Caco-2 (cell line): ENCODE data around the gene PAFAH1B1. TPM values are rescaled to one million over a fixed set of nuclear protein-coding genes. Genes with fewer than 3 reads are reported as not detected.
"Not testable (repeated sequence)": the region's sequence is repeated elsewhere in the genome, so short reads cannot be mapped to it uniquely, and the experiment has no call there.

ENCODE experiments used
- BruUV-seq: library from RNA; stranded (reverse); fragments of 400-500 nt; replicated peaks from 2 replicates; lab custom pipeline; 2021; lab: Mats Ljungman, UMichigan
- CTCF ChIA-PET: fragments of 300-600 bp; sonication (Branson Sonifier 250); formaldehyde crosslinking; loops from one replicate; lab custom pipeline; 2022; ENCODE audit warnings: antibody characterized with exemption; lab: Charles Lee
- POLR2A ChIA-PET: fragments of 300-600 bp; sonication (Branson Sonifier 250); formaldehyde crosslinking; loops from one replicate; lab custom pipeline; 2022; ENCODE audit warnings: antibody characterized with exemption; lab: Charles Lee
- DNase-seq, 2 experiments: peaks; one replicate each; pipeline versions ENCODE4 v3.0.0 to v3.0.0-alpha.2; 2020 to 2022
- H3K27me3 ChIP-seq: replicated peaks from 2 replicates; pipeline ENCODE4 v1.6.0; 2011; ENCODE audit warnings: low read length; ENCODE audit not compliant: control insufficient read depth, insufficient read depth
- H3K36me3 ChIP-seq: 2 replicates; pipeline ENCODE4 v1.5.1; 2011; ENCODE audit warnings: low read length; ENCODE audit not compliant: control insufficient read depth, insufficient read depth
- H3K4me1 ChIP-seq: fragments of 250-450 bp; sonication (Bioruptor Pico); 2 replicates; pipeline ENCODE4 v1.5.1; 2020; ENCODE audit warnings: mild to moderate bottlenecking
- H3K4me3 ChIP-seq: 2 replicates; pipeline ENCODE4 v1.5.1; 2011; ENCODE audit warnings: low read depth, mild to moderate bottlenecking, control low read depth, low read length
- H3K9me3 ChIP-seq: fragments of 250-450 bp; sonication (Bioruptor Pico); 2 replicates; pipeline ENCODE4 v1.5.1; 2020; ENCODE audit warnings: mild to moderate bottlenecking, moderate library complexity
- H3K27ac Mint-ChIP-seq: one replicate; pipeline ENCODE4 v1.8.0; 2022; ENCODE audit warnings: mixed read lengths; ENCODE audit not compliant: unreplicated experiment
- H3K27me3 Mint-ChIP-seq: one replicate; pipeline ENCODE4 v1.8.0; 2022; ENCODE audit warnings: mixed read lengths; ENCODE audit not compliant: insufficient read depth, unreplicated experiment
- H3K36me3 Mint-ChIP-seq: one replicate; pipeline ENCODE4 v1.8.0; 2022; ENCODE audit warnings: mild to moderate bottlenecking, mixed read lengths; ENCODE audit not compliant: insufficient read depth, unreplicated experiment
- H3K4me1 Mint-ChIP-seq: one replicate; pipeline ENCODE4 v1.8.0; 2022; ENCODE audit warnings: low read depth, mixed read lengths; ENCODE audit not compliant: unreplicated experiment
- H3K4me3 Mint-ChIP-seq: one replicate; pipeline ENCODE4 v1.8.0; 2022; ENCODE audit warnings: mild to moderate bottlenecking, moderate library complexity, mixed read lengths; ENCODE audit not compliant: unreplicated experiment
- H3K9me3 Mint-ChIP-seq: one replicate; pipeline ENCODE4 v1.8.0; 2022; ENCODE audit warnings: mixed read lengths; ENCODE audit not compliant: unreplicated experiment
- intact Hi-C: fragments of 100-400 bp; cut with micrococcal nuclease; formaldehyde crosslinking; loops from one replicate; pipeline ENCODE4 v1.10.0; 2022; ENCODE audit not compliant: unreplicated experiment
- total RNA-seq: library from RNA; stranded (reverse); gene quantifications from 2 replicates; pipeline ENCODE4 v1.2.3, GENCODE V29; 2022
- TF ChIP-seq, protein P1 (sequence below), 2 experiments: fragments of 200-600 bp in 1 of 2; IDR thresholded peaks; 1 replicate in 1 of 2; 2 replicates in 1 of 2; pipeline versions ENCODE4 v1.5.1 to v1.8.0; 2011 to 2022; ENCODE audit warnings: antibody characterized with exemption in 1 of 2, control low read depth in 1 of 2, inconsistent platforms in 1 of 2, low read depth in 1 of 2, low read length in 1 of 2, mild to moderate bottlenecking in 1 of 2, moderate library complexity in 1 of 2; ENCODE audit not compliant: insufficient read depth in 1 of 2, severe bottlenecking in 1 of 2, unreplicated experiment in 1 of 2

Gene PAFAH1B1
- total RNA-seq, 1 experiment from 2014 or later, result 141 TPM

DNA sequence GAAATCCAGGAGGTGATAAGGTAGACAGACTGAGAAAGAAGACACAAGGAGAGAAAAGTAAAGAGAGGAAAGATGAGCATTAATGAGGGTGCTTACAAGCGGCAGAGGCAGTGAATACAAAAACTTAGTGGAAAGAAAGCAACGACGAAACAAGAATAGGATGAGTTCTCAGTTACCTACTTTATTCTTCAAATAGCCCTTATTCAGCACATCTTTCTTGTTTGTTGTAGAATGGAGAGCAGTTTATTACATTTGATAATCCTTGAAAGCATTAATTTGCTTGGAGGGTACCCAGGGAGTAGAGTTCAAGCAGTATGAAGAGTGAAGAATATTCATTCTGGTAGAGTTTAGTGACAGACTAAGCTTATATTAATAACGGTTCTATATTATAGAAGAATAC lies 22.4 kb downstream of the PAFAH1B1 start:
- H3K27me3 ChIP-seq, result no peaks in the 10 kb centered on the region
- intact Hi-C loops, result no loop called here
- no TSS peak for BruUV-seq
- H3K36me3 ChIP-seq, result no peaks in the 10 kb centered on the region
- POLR2A ChIA-PET, result no interaction called here
- H3K4me3 ChIP-seq, result no peak overlapping the region
- TF ChIP-seq, protein P1, sequence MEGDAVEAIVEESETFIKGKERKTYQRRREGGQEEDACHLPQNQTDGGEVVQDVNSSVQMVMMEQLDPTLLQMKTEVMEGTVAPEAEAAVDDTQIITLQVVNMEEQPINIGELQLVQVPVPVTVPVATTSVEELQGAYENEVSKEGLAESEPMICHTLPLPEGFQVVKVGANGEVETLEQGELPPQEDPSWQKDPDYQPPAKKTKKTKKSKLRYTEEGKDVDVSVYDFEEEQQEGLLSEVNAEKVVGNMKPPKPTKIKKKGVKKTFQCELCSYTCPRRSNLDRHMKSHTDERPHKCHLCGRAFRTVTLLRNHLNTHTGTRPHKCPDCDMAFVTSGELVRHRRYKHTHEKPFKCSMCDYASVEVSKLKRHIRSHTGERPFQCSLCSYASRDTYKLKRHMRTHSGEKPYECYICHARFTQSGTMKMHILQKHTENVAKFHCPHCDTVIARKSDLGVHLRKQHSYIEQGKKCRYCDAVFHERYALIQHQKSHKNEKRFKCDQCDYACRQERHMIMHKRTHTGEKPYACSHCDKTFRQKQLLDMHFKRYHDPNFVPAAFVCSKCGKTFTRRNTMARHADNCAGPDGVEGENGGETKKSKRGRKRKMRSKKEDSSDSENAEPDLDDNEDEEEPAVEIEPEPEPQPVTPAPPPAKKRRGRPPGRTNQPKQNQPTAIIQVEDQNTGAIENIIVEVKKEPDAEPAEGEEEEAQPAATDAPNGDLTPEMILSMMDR (IDR thresholded peaks at IDR 0.05; ENCODE audit: insufficient read depth in 1 of 2, low read depth in 1 of 2, low read length in 1 of 2, severe bottlenecking in 1 of 2, unreplicated experiment in 1 of 2), result no peak
- no peak for DNase-seq
- Mint-ChIP-seq H3K4me3 (no peak overlapping the region), H3K36me3 (peaks cover 29% of the 10 kb centered on the region), H3K9me3 (no peaks in the 10 kb centered on the region), H3K27me3 (no peaks in the 10 kb centered on the region), H3K4me1 (peaks cover 15% of the 10 kb centered on the region), H3K27ac (no peak overlapping the region)
- CTCF ChIA-PET, result no interaction called here
- peaks cover 4% of the 10 kb centered on the region; the same call in 1 of the 2 replicates for H3K9me3 ChIP-seq
- peaks cover 7% of the 10 kb centered on the region; the same call in 1 of the 2 replicates for H3K4me1 ChIP-seq

- peaks cover 10% of the 10 kb centered on the region; the same call in 1 of the 2 replicates for H3K9me3 ChIP-seq
- Mint-ChIP-seq H3K27me3 (no peaks in the 10 kb centered on the region), H3K9me3 (no peaks in the 10 kb centered on the region), H3K27ac (no peak overlapping the region), H3K4me1 (peaks cover 23% of the 10 kb centered on the region), H3K36me3 (peaks cover 47% of the 10 kb centered on the region), H3K4me3 (no peak overlapping the region)
- CTCF ChIA-PET, result no interaction called here
- TF ChIP-seq, protein P1 (IDR thresholded peaks at IDR 0.05; ENCODE audit: insufficient read depth in 1 of 2, low read depth in 1 of 2, low read length in 1 of 2, severe bottlenecking in 1 of 2, unreplicated experiment in 1 of 2), result no peak
- no peaks in the 10 kb centered on the region for H3K27me3 ChIP-seq
- no TSS peak for BruUV-seq
- POLR2A ChIA-PET, result no interaction called here
- intact Hi-C loops, result no loop called here
- H3K4me1 ChIP-seq, result 0 out of 2 replicates have a peak, but pooled peaks cover 3% of the 10 kb centered on the region
- no peaks in the 10 kb centered on the region; the same call in 1 of the 2 replicates for H3K36me3 ChIP-seq
- H3K4me3 ChIP-seq, result no peak overlapping the region
- no peak for DNase-seq
These were observed 27.8 kb downstream of the PAFAH1B1 start for GRCh38 chr17:2621241-2621640.

DNA sequence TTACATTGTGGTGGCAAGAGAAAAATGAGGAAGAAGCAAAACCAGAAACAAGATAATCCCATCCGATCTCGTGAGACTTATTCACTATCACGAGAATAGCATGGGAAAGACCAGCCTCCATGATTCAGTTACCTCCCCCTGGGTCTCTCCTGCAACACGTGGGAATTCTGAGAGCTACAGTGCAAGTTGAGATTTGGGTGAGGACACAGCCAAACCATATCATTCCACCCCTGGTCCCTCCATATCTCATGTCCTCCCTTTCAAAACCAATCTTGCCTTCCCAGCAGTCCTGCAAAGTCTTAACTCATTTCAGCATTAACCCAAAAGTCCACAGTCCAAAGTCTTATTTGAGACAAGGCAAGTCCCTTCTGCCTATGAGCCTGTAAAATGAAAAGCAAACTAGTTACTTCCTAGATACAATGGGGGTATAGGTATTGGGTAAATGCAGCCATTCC lies 28.5 kb downstream of the PAFAH1B1 start:
- H3K9me3 Mint-ChIP-seq, intact Hi-C loops, H3K27me3 ChIP-seq, BruUV-seq, H3K27ac Mint-ChIP-seq, H3K4me3 ChIP-seq, POLR2A ChIA-PET, H3K9me3 ChIP-seq, H3K4me1 ChIP-seq, H3K36me3 ChIP-seq, CTCF ChIA-PET, H3K27me3 Mint-ChIP-seq: not testable (repeated sequence)
- peak overlapping the region; percentile 6 for H3K4me3 Mint-ChIP-seq
- H3K36me3 Mint-ChIP-seq, result peaks cover 54% of the 10 kb centered on the region
- H3K4me1 Mint-ChIP-seq, result peaks cover 23% of the 10 kb centered on the region
- DNase-seq, result peak in 1 of 2 experiments; percentile 18

- H3K4me3 Mint-ChIP-seq, H3K4me3 ChIP-seq, H3K27me3 Mint-ChIP-seq, CTCF ChIA-PET, H3K36me3 ChIP-seq, H3K9me3 ChIP-seq, intact Hi-C loops, H3K27ac Mint-ChIP-seq, H3K4me1 ChIP-seq, DNase-seq, H3K27me3 ChIP-seq, BruUV-seq: not testable (repeated sequence)
- Mint-ChIP-seq H3K36me3 (peaks cover 49% of the 10 kb centered on the region), H3K9me3 (peaks cover 11% of the 10 kb centered on the region), H3K4me1 (peaks cover 23% of the 10 kb centered on the region)
- POLR2A ChIA-PET, result interaction anchor here (0.6 to 0.7 kb wide), 2 partner anchors 13 to 30 kb away, joined by 5 to 9 read pairs; no protein-coding TSS in a partner anchor
These were observed 29.4 kb downstream of the PAFAH1B1 start for GRCh38 chr17:2622721-2623301.
